ENCODE data around the gene NR1H3. TPM values are rescaled to one million over a fixed set of nuclear protein-coding genes. Genes with fewer than 3 reads are reported as not detected.

NR1H3 gene
- total RNA-seq, 1 experiment from 2014 or later = 7.9 TPM

- DNase-seq (ENCODE audit: low read depth) = no peak
Measured at GRCh38 chr11:47244448-47245350, 13.1 kb upstream of the NR1H3 start.

DNA sequence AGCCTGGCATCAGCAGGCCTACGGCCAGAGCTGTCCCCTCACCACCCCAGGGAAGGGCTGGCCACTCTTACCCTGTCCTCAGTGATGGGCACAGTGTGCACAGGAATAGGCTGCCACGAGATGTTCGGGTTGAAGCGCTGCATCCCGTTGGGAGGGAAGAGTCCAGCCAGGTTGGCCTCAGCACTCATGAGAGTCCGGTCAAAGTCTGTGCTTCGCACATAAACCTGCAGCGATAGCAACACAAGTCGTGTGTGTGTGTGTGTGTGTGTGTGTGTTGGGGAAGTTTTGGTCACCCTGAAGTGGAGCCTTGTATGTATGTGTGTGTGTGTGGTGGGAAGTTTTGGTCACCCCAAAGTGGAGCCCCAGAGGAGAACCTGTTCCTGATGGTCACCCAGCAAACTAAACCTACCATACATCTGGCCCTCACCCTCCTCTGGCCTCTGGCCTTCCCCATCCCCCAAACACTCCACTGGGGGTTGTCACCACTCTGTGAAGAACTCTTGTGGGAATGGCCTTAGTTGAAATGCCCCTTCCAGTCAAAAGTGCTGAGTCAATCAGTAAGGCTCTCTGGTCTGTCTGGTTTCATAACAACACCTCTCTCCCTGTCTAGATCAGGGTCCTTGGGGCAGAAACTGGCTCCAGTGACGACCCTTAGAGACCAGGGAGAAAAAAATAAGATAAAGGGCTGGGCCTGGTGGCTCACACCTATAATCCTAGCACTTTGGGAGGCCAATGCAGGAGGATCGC, 12.0 kb upstream of the NR1H3 start:
- no peak for DNase-seq (ENCODE audit: low read depth)

- no peak for DNase-seq (ENCODE audit: low read depth)
Measured at GRCh38 chr11:47247502-47247901, 10.3 kb upstream of the NR1H3 start.

GRCh38 chr11:47248304-47248663, 9.5 kb upstream of the NR1H3 start:
- DNase-seq (ENCODE audit: low read depth) = peak; percentile 31

GRCh38 chr11:47248664-47249377, 9.0 kb upstream of the NR1H3 start, which contains the start of gene ACP2:
Gene ACP2, minus strand, starts transcription at chr11:47248814. Its CDS starts 25 bp downstream, at chr11:47248789.
- peak; percentile 82 for DNase-seq (ENCODE audit: low read depth)

DNA sequence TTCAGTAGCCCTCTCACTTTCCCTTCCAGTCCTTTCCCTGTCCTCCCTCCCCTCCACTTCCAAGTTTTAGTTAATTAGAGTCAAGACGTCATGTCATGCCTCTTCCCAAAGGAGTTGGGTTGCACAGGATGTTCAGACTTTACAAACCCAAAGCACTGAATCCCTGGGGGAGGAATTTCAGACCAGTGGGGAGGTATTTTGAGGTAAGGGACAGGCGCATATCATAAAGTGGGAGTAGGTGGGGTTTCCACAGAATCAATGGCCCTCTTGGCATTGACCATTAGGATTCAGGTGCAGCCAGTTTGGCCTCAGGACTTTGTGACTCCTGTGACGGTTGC, 8.4 kb upstream of the NR1H3 start:
- no peak for DNase-seq (ENCODE audit: low read depth)

DNA sequence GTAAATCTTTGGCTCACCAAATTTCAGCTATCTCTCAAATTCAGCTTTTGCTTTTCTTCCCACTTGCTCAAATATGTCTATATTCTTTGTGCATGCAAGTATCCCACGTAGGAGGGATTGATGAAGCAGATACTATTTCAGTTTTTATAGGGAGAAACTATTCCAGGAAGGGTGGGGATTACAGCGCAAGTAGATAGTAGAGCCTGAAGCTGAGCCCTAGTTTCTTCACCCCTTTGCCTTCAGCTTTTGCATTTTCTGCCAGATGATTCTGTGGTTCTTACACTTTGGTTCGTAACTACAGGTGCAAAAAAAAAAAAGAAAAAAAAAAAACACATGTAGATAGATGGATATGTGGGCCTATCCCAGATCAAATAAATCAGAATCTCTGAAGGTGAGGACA, 6.0 kb upstream of the NR1H3 start:
- no peak for DNase-seq (ENCODE audit: low read depth)

DNA sequence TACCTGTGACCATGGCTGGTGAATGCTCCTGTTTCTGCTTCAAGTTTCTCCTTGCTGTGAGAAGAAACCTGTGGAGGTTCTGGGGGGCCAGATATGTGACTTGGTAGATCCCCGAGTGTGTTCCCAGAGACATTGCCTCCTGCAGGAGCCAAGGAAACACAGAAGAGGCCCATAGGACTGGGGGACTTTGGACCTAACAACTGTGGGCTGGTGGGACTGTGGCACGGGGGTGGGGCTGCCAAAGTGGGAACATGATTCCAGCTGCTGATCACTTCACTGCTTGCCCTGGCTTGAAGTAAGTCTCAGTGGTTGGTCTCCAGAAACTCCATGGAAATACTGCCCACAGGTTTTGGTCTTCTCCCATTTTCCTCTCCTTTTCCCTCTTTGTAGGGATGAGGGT, 4.1 kb upstream of the NR1H3 start:
- no peak for DNase-seq (ENCODE audit: low read depth)

GRCh38 chr11:47254386-47254785, 3.4 kb upstream of the NR1H3 start:
- no peak for DNase-seq (ENCODE audit: low read depth)

GRCh38 chr11:47256374-47256773, 1.4 kb upstream of the NR1H3 start:
- DNase-seq (ENCODE audit: low read depth) = no peak

GRCh38 chr11:47257177-47257516, 649 bp upstream of the NR1H3 start:
- no peak for DNase-seq (ENCODE audit: low read depth)

- no peak for DNase-seq (ENCODE audit: low read depth)
Measured at GRCh38 chr11:47258317-47258902, 614 bp downstream of the NR1H3 start.

DNA sequence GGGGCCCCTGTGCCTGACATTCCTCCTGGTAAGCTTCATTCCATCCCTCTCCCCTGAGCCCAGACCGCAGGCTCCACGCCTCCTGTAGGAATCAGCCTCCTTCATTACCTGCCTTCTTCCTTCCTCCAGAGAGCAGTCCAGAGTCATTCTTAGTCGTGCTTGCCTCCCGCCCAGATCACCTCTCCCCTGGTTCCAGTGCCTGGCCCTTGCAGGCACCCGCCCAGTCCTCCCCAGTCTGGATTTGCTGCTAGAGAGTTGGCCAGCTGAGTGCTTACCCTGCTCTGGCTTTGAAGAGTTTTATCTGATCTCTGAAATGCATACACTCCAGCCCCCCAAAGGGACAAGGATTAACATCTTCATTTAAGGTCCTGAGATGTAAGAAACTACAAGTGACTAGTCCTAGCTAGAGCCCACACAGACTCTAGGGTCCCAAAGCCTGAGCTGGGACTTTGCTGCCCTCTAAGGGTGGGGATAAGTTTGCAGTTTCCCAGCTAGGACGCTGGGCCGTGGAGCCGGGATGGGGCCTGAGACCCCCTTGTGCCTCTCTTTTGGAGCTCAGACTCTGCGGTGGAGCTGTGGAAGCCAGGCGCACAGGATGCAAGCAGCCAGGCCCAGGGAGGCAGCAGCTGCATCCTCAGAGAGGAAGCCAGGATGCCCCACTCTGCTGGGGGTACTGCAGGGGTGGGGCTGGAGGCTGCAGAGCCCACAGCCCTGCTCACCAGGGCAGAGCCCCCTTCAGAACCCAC, 1.6 kb downstream of the NR1H3 start:
- DNase-seq (ENCODE audit: low read depth) = no peak

GRCh38 chr11:47260366-47260765, 2.6 kb downstream of the NR1H3 start:
- no peak for DNase-seq (ENCODE audit: low read depth)

DNA sequence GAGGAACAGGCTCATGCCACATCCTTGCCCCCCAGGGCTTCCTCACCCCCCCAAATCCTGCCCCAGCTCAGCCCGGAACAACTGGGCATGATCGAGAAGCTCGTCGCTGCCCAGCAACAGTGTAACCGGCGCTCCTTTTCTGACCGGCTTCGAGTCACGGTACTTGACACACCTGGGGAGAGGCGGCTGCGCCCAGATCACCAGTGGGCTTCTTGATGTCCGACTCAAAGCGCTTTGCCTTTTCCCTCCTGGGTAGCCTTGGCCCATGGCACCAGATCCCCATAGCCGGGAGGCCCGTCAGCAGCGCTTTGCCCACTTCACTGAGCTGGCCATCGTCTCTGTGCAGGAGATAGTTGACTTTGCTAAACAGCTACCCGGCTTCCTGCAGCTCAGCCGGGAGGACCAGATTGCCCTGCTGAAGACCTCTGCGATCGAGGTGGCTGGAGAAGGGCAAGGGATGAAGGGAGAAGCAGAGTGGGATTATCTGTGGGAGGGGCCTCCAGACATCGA, 3.5 kb downstream of the NR1H3 start:
- no peak for DNase-seq (ENCODE audit: low read depth)

- DNase-seq (ENCODE audit: low read depth) = no peak
Measured at GRCh38 chr11:47264119-47264518, 6.3 kb downstream of the NR1H3 start.

GRCh38 chr11:47264521-47264920, 6.7 kb downstream of the NR1H3 start:
- no peak for DNase-seq (ENCODE audit: low read depth)

DNA sequence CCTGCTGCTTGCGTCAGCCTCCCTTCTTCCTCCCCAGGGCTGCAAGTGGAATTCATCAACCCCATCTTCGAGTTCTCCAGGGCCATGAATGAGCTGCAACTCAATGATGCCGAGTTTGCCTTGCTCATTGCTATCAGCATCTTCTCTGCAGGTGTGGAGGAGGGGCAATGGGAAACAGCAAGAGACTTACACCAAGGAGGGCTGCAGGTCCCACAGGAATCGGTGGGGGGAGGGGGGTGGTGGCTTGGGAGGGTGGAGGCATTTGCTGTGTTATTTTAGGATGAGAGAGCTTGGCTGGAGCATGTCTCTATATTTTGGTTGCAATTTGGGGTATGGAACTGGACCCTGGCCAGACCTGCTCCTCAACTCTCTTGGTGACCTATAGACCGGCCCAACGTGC, 10.1 kb downstream of the NR1H3 start:
- no peak for DNase-seq (ENCODE audit: low read depth)

GRCh38 chr11:47268448-47269001, 10.7 kb downstream of the NR1H3 start:
- no peak for DNase-seq (ENCODE audit: low read depth)

- peak; percentile 90 for DNase-seq (ENCODE audit: low read depth)
Measured at GRCh38 chr11:47269002-47269828, 11.4 kb downstream of the NR1H3 start.

All from RPMI7951 (cell line).